Measurements from ENCODE around the gene ZNF516. TPM values are rescaled to one million over a fixed set of nuclear protein-coding genes. Genes with fewer than 3 reads are reported as not detected.
A peak's percentile ranks its signal among the peaks of the same experiment; 100 is the strongest.

The ZNF516 gene
- total and polyA plus RNA-seq, 2 experiments from 2014 or later = 17.8 to 29.4 TPM

DNA sequence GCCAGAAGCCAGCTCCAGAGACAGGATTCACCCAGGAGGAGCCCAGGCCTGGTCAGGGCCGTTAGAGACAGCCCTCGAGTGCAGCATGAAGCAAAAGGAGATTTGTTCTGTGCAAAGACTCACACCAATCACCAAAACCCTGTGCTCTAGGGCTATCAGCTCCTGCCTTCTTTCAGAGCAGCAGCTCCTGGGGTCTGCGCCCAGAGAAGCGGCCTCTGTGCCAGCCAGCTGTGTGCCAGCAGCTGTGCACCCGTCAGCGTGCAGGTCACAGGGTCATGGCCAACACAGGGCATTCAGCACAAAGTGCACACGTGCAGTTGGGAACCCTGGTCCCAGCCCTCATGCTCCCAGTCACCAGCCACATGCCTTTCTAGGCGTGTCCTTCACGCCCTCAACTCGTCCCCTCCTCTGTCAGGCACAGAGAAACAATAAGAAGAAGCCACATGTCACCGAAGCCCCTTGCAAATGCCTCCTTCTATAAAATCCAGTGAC is 49.3 kb downstream of the ZNF516 start:
- Histone ChIP-seq H4K20me1 (ENCODE audit: insufficient read depth) (no peaks in the 10 kb centered on the region), H3K9me3 (ENCODE audit: low read depth) (no peaks in the 10 kb centered on the region), H3K36me3 (ENCODE audit: low read depth) (0 out of 2 replicates have a peak, but pooled peaks cover 1% of the 10 kb centered on the region), H3K4me2 (ENCODE audit: unreplicated experiment) (peak overlapping the region; percentile 44), H3K4me1 (ENCODE audit: insufficient read depth) (peaks cover 60% of the 10 kb centered on the region), H3K9me2 (ENCODE audit: insufficient read depth) (no peaks in the 10 kb centered on the region), H3F3A (ENCODE audit: insufficient read depth) (peaks cover 49% of the 10 kb centered on the region), H3K27me3 (replicated peaks; ENCODE audit: insufficient read depth) (no peaks in the 10 kb centered on the region), H3K79me2 (ENCODE audit: insufficient read depth) (peaks cover 81% of the 10 kb centered on the region), H3K4me3 (peak overlapping the region; percentile 44), H3K9ac (peak overlapping the region; percentile 55), H3K27ac (peak overlapping the region; percentile 89), H2AFZ (no peak overlapping the region)
- no peak for TF ChIP-seq EZH2phosphoT487 (IDR thresholded peaks at IDR 0.05; ENCODE audit: insufficient read depth, low read depth)
- TF ChIP-seq EZH2 (IDR thresholded peaks at IDR 0.05; ENCODE audit: insufficient read depth, poor library complexity, severe bottlenecking) = no peak
- in situ Hi-C loops (cut with MboI) = no loop called here
- 23 to 28% methylated on average over 11 of the region's 11 CpGs for WGBS, 2 experiments (ENCODE audit: low coverage in 1 of 2, low lambda C conversion rate in 2 of 2, missing lambda C conversion rate in 2 of 2)
- peak; percentile 55 for DNase-seq

DNA sequence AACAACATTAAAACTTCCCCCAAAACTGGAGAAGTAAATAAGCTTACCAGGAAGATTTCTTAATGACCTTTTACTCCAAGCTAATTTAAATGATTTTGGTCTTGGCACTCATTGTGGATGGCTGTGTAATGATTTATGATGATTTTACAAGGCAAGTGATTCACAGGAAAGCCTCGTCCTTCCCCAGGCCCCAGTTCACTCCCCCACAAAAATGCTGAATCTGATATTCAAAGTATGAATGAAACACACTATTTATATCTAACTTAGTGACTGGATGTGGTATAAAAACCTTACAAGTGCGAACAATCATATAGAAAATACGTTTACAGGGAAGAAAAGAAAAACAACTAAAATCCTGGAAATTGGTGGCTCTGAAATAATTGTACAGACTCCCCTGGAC is 49.8 kb downstream of the ZNF516 start:
- in situ Hi-C loops (cut with MboI) = no loop called here
- Histone ChIP-seq H3K27me3 (replicated peaks; ENCODE audit: insufficient read depth) (no peaks in the 10 kb centered on the region), H3F3A (ENCODE audit: insufficient read depth) (peaks cover 44% of the 10 kb centered on the region), H3K9me2 (ENCODE audit: insufficient read depth) (no peaks in the 10 kb centered on the region), H3K4me1 (ENCODE audit: insufficient read depth) (peaks cover 60% of the 10 kb centered on the region), H3K4me2 (ENCODE audit: unreplicated experiment) (peak overlapping the region; percentile 44), H4K20me1 (ENCODE audit: insufficient read depth) (no peaks in the 10 kb centered on the region), H3K27ac (peak overlapping the region; percentile 89), H2AFZ (no peak overlapping the region), H3K36me3 (ENCODE audit: low read depth) (0 out of 2 replicates have a peak, but pooled peaks cover 6% of the 10 kb centered on the region), H3K9me3 (ENCODE audit: low read depth) (no peaks in the 10 kb centered on the region), H3K9ac (peak overlapping the region; percentile 55), H3K79me2 (ENCODE audit: insufficient read depth) (peaks cover 83% of the 10 kb centered on the region), H3K4me3 (peak overlapping the region; percentile 33)
- WGBS, 2 experiments (ENCODE audit: low coverage in 1 of 2, low lambda C conversion rate in 2 of 2, missing lambda C conversion rate in 2 of 2) = 3 to 12% methylated on average over 3 of the region's 3 CpGs
- TF ChIP-seq EZH2phosphoT487 (IDR thresholded peaks at IDR 0.05; ENCODE audit: insufficient read depth, low read depth) (no peak), EZH2 (IDR thresholded peaks at IDR 0.05; ENCODE audit: insufficient read depth, poor library complexity, severe bottlenecking) (no peak)
- peak; percentile 89 for DNase-seq

DNA sequence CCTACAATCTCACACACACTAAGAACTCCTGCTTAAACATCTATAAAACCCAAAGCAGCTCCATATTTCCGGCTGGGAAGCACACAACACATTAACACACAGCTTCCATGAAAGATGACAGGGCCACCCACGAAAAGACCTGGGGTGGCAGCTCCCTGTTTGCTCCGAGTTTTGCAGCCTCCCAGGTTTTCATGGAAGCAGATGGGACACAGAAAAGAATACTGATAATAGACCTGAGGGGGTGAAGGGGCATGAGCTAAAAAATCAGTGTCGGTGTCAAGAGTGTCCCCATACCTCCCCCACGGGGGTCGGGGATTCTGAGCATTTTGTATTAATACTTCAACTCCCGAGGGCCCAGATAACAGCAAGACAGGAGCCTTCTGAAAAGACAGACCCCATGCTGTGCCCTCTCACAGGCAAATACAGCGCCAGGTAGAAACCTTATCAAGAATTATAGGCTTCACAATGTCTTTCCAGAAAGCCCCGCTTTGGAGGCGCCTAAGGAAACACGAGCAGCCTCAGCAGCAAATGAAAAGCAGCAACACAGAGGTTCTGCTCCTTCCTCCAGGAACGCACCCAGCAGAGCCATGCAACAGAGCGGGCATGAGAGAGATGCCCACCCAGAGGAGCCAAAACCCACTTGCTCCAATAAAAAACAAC is 50.5 kb downstream of the ZNF516 start:
- Histone ChIP-seq H4K20me1 (ENCODE audit: insufficient read depth) (no peaks in the 10 kb centered on the region), H3K4me1 (ENCODE audit: insufficient read depth) (peaks cover 56% of the 10 kb centered on the region), H3F3A (ENCODE audit: insufficient read depth) (peaks cover 40% of the 10 kb centered on the region), H3K4me3 (no peak overlapping the region), H3K79me2 (ENCODE audit: insufficient read depth) (peaks cover 84% of the 10 kb centered on the region), H3K9me3 (ENCODE audit: low read depth) (no peaks in the 10 kb centered on the region), H3K9ac (no peak overlapping the region), H3K9me2 (ENCODE audit: insufficient read depth) (no peaks in the 10 kb centered on the region), H3K27ac (peak overlapping the region; percentile 89), H3K4me2 (ENCODE audit: unreplicated experiment) (no peak overlapping the region), H3K36me3 (ENCODE audit: low read depth) (0 out of 2 replicates have a peak, but pooled peaks cover 9% of the 10 kb centered on the region), H2AFZ (no peak overlapping the region), H3K27me3 (replicated peaks; ENCODE audit: insufficient read depth) (no peaks in the 10 kb centered on the region)
- TF ChIP-seq EZH2 (IDR thresholded peaks at IDR 0.05; ENCODE audit: insufficient read depth, poor library complexity, severe bottlenecking) (no peak), EZH2phosphoT487 (IDR thresholded peaks at IDR 0.05; ENCODE audit: insufficient read depth, low read depth) (no peak)
- in situ Hi-C loops (cut with MboI) = no loop called here
- DNase-seq = no peak
- WGBS, 2 experiments (ENCODE audit: low coverage in 1 of 2, low lambda C conversion rate in 2 of 2, missing lambda C conversion rate in 2 of 2) = 77% methylated on average over 13 of the region's 13 CpGs

DNA sequence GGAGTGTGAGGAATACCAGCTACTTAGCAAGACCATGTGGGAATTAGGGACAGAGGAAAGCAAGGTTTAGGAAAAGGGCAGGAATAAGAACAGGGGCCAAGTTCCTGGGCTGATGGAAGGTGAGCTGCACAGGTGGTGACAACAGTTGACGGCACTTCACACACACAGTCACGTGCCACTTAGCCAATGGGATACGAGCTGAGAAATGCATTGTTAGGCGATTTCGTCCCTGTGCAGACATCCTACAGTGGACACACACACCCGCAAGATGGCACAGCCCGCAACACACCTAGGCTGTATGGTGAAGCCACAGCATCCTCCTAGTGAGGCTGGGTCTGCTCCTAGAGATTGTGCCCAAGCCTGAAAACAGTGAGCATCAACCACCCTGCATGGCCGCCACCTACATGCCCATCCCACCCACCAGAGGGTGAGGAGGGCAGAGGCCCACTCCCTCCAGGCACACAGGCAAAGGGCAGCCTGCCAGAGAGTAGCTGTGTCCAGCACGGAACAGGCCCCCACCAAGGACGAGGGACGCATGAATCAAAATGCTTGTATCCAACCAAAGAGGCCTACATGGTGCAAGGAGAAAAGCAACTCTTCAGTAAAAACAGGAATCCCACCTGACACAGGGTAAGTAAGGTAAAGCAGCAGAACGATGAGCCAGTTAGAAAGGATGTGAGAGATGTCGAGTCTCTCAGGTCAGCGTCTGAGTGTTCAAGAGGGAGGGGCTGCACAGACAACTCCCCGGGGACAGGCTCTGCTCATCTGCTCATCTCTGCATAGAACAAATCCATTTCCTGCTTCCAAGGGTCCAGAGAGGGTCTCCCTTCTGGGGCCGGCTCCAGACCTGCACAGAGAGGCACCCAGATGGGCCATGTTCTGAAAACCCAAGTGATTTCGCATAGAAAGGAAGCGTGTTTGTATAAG is 51.3 kb downstream of the ZNF516 start:
- H3K27ac ChIP-seq = no peak overlapping the region

More for the DNA sequence above, 51.3 kb downstream of the ZNF516 start:
- Histone ChIP-seq H3K4me2 (ENCODE audit: unreplicated experiment) (no peak overlapping the region), H2AFZ (no peak overlapping the region), H3K79me2 (ENCODE audit: insufficient read depth) (peaks cover 84% of the 10 kb centered on the region), H3K9me3 (ENCODE audit: low read depth) (no peaks in the 10 kb centered on the region), H3F3A (ENCODE audit: insufficient read depth) (peaks cover 36% of the 10 kb centered on the region), H3K36me3 (ENCODE audit: low read depth) (0 out of 2 replicates have a peak, but pooled peaks cover 9% of the 10 kb centered on the region), H3K4me1 (ENCODE audit: insufficient read depth) (peaks cover 48% of the 10 kb centered on the region), H3K27me3 (replicated peaks; ENCODE audit: insufficient read depth) (no peaks in the 10 kb centered on the region), H4K20me1 (ENCODE audit: insufficient read depth) (no peaks in the 10 kb centered on the region), H3K4me3 (no peak overlapping the region), H3K9me2 (ENCODE audit: insufficient read depth) (no peaks in the 10 kb centered on the region), H3K9ac (no peak overlapping the region)
- TF ChIP-seq EZH2phosphoT487 (IDR thresholded peaks at IDR 0.05; ENCODE audit: insufficient read depth, low read depth) (no peak), EZH2 (IDR thresholded peaks at IDR 0.05; ENCODE audit: insufficient read depth, poor library complexity, severe bottlenecking) (no peak)
- 87 to 91% methylated on average over 18 of the region's 18 CpGs for WGBS, 2 experiments (ENCODE audit: low coverage in 1 of 2, low lambda C conversion rate in 2 of 2, missing lambda C conversion rate in 2 of 2)
- DNase-seq = no peak
- in situ Hi-C loops (cut with MboI) = no loop called here

Measured in GM23248 (cell line).